ENCODE data around the gene CLPTM1.
"Not testable (repeated sequence)": the region's sequence is repeated elsewhere in the genome, so short reads cannot be mapped to it uniquely, and the experiment has no call there.

Gene CLPTM1

GRCh38 chr19:44954649-44955504, at the start of gene CLPTM1:
CLPTM1 (plus strand) TSS chr19:44955380; CDS start chr19:44955396, 16 bp downstream.
- DNase-seq, result peak; percentile 97

GRCh38 chr19:44905437-44906160, 49.6 kb upstream of the CLPTM1 start, which contains the start of gene APOE:
APOE (plus strand) TSS chr19:44905796; CDS start chr19:44906625, 829 bp downstream.
- DNase-seq, result no peak

- no peak for DNase-seq
These were observed 47.6 kb upstream of the CLPTM1 start for GRCh38 chr19:44907613-44908012.

GRCh38 chr19:44908074-44908835, 46.9 kb upstream of the CLPTM1 start:
- no peak for DNase-seq

GRCh38 chr19:44908836-44909261, 46.3 kb upstream of the CLPTM1 start:
- no peak for DNase-seq

- no peak for DNase-seq
These were observed 45.4 kb upstream of the CLPTM1 start for GRCh38 chr19:44909775-44910174.

GRCh38 chr19:44911896-44912295, 43.3 kb upstream of the CLPTM1 start:
- DNase-seq, result not testable (repeated sequence)

- no peak for DNase-seq
These were observed 42.3 kb upstream of the CLPTM1 start for GRCh38 chr19:44912854-44913253.

GRCh38 chr19:44913512-44914432, 41.4 kb upstream of the CLPTM1 start:
- not testable (repeated sequence) for DNase-seq

- DNase-seq, result peak; percentile 68
These were observed 40.6 kb upstream of the CLPTM1 start, which contains the start of gene APOC1 for GRCh38 chr19:44914433-44915206. APOC1 (plus strand) TSS chr19:44914608; CDS start chr19:44914892, 284 bp downstream.

GRCh38 chr19:44924243-44924725, 30.9 kb upstream of the CLPTM1 start:
- no peak for DNase-seq

GRCh38 chr19:44925114-44925891, 29.9 kb upstream of the CLPTM1 start:
- no peak for DNase-seq

- not testable (repeated sequence) for DNase-seq
These were observed 28.7 kb upstream of the CLPTM1 start for GRCh38 chr19:44926245-44927077.

- DNase-seq, result no peak
These were observed 27.4 kb upstream of the CLPTM1 start for GRCh38 chr19:44927746-44928145.

- DNase-seq, result no peak
These were observed 25.1 kb upstream of the CLPTM1 start for GRCh38 chr19:44930088-44930487.

- DNase-seq, result no peak
These were observed 23.6 kb upstream of the CLPTM1 start for GRCh38 chr19:44931541-44931940.

- DNase-seq, result no peak
These were observed 15.5 kb upstream of the CLPTM1 start for GRCh38 chr19:44939668-44940067.

GRCh38 chr19:44942067-44942571, 13.1 kb upstream of the CLPTM1 start, which contains the start of gene APOC4:
APOC4 (plus strand) TSS chr19:44942237; CDS start chr19:44942278, 41 bp downstream.
- DNase-seq, result no peak

GRCh38 chr19:44943801-44944249, 11.4 kb upstream of the CLPTM1 start:
- DNase-seq, result no peak

All from NCI-H510A (cell line).